ENCODE data around the gene CSAD. TPM values are rescaled to one million over a fixed set of nuclear protein-coding genes. Genes with fewer than 3 reads are reported as not detected.
"Not testable (repeated sequence)": the region's sequence is repeated elsewhere in the genome, so short reads cannot be mapped to it uniquely, and the experiment has no call there.

CSAD gene
- polyA plus RNA-seq, 4 donors = 12.9 to 56.4 (median 34.4) TPM

DNA sequence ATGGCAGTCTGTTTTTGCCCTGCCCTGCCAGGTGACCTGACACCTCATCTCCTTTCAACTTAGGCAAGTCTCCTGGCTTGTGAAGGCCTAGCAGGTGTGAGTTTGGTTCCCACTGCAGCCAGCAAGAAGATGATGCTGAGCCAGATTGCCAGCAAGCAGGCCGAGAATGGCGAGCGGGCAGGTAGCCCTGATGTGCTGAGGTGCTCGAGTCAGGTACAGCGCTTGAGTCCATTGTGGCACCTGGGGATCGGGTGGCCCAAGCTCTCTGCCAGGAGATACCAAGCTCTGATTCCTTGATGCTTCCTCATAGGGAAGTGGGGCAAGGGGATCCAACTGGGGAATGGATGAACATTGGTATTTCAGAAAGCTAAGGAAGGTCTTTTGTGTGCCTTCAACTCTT lies 4.1 kb upstream of the CSAD start:
- 90 to 95% (median 93%) methylated on average over 6 of the region's 6 CpGs for WGBS, 3 donors
- Histone ChIP-seq H3K4me1 (ENCODE audit: control insufficient read depth in 3 of 3, insufficient read depth in 2 of 3, low read depth in 1 of 3, low read length in 2 of 3) (peaks cover 0 to 30% (median 14%) of the 10 kb centered on the region in 3 donors), H3K27ac (ENCODE audit: low read depth in 1 of 3, low read length in 2 of 3) (no peak overlapping the region)

DNA sequence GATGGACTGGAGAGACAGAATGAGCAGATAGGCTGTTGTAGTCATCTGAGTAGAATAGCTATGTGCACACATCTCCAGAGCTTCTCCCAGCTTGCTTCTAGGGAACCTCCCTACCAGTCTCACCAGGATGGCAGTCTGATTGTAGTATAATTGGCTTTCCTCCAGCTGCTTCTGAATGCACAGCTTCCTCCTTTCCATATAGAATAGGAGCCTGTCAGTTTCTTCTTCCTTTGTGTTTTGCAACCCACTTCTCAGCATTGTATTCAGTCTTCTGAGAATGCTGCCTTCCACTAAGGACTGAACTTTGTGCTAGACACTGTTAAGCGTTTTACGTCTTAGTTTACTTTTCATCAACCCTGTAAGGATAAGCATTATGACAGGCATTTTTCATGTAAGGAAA lies 2.2 kb upstream of the CSAD start:
- DNase-seq = peak; percentile 45 to 78

More for the DNA sequence above, 4.1 kb upstream of the CSAD start:
- H3K36me3 ChIP-seq (ENCODE audit: control insufficient read depth in 3 of 3, insufficient read depth in 2 of 3, low read depth in 1 of 3, low read length in 3 of 3) = peaks cover 10 to 56% (median 23%) of the 10 kb centered on the region in 3 donors
- no peaks in the 10 kb centered on the region for H3K9me3 ChIP-seq (ENCODE audit: control insufficient read depth in 2 of 2, insufficient read depth in 1 of 2, low read depth in 1 of 2, low read length in 1 of 2)
- no peaks in the 10 kb centered on the region for H3K27me3 ChIP-seq (ENCODE audit: control insufficient read depth in 3 of 3, insufficient read depth in 3 of 3, low read length in 3 of 3)
- FAIRE-seq (no peak), DNase-seq (no peak)
- H3K4me3 ChIP-seq (ENCODE audit: low read depth in 1 of 3, low read length in 3 of 3) = no peak overlapping the region

DNA sequence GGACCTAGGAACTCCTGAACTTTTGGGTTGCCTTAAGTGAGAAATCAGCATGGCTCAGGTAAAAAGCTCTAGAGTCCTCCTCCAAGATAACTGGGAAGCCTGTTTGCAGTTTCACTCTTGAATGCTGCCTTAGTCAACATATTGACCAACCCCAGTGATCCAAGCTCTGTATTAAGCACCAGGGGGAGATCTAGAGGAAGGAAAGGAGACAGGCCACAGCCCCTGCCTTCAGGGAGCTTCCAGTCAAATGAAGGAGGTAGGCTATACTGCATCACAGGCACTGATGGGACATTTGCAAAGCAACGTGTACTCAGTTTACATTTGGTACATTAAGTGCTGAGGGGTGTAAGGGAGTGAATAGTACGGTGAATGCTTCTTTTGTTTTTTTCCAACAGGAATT lies 1.2 kb upstream of the CSAD start:
- WGBS, 3 donors = 69 to 80% (median 75%) methylated on average over 2 of the region's 2 CpGs
- peaks cover 10 to 33% (median 15%) of the 10 kb centered on the region in 3 donors for H3K36me3 ChIP-seq (ENCODE audit: control insufficient read depth in 3 of 3, insufficient read depth in 2 of 3, low read depth in 1 of 3, low read length in 3 of 3)
- peak overlapping the region in 1 of 3 donors; percentile 73 for H3K4me3 ChIP-seq (ENCODE audit: low read depth in 1 of 3, low read length in 3 of 3)
- DNase-seq = no peak
- H3K27me3 ChIP-seq (ENCODE audit: control insufficient read depth in 3 of 3, insufficient read depth in 3 of 3, low read length in 3 of 3) = no peaks in the 10 kb centered on the region
- no peaks in the 10 kb centered on the region for H3K9me3 ChIP-seq (ENCODE audit: control insufficient read depth in 2 of 2, insufficient read depth in 1 of 2, low read depth in 1 of 2, low read length in 1 of 2)
- H3K4me1 ChIP-seq (ENCODE audit: control insufficient read depth in 3 of 3, insufficient read depth in 2 of 3, low read depth in 1 of 3, low read length in 2 of 3) = peaks cover 0 to 34% (median 14%) of the 10 kb centered on the region in 3 donors
- peak overlapping the region in 1 of 3 donors; percentile 97 for H3K27ac ChIP-seq (ENCODE audit: low read depth in 1 of 3, low read length in 2 of 3)
- no peak for FAIRE-seq

More for the DNA sequence above, 2.2 kb upstream of the CSAD start:
- 10 to 32% (median 16%) methylated on average over 2 of the region's 2 CpGs for WGBS, 3 donors
- Histone ChIP-seq H3K36me3 (ENCODE audit: control insufficient read depth in 3 of 3, insufficient read depth in 2 of 3, low read depth in 1 of 3, low read length in 3 of 3) (peaks cover 10 to 43% (median 21%) of the 10 kb centered on the region in 3 donors), H3K4me1 (ENCODE audit: control insufficient read depth in 3 of 3, insufficient read depth in 2 of 3, low read depth in 1 of 3, low read length in 2 of 3) (peaks cover 0 to 34% (median 14%) of the 10 kb centered on the region in 3 donors), H3K4me3 (ENCODE audit: low read depth in 1 of 3, low read length in 3 of 3) (peak overlapping the region in 1 of 3 donors; percentile 73), H3K27me3 (ENCODE audit: control insufficient read depth in 3 of 3, insufficient read depth in 3 of 3, low read length in 3 of 3) (no peaks in the 10 kb centered on the region), H3K27ac (ENCODE audit: low read depth in 1 of 3, low read length in 2 of 3) (peak overlapping the region in 1 of 3 donors; percentile 97), H3K9me3 (ENCODE audit: control insufficient read depth in 2 of 2, insufficient read depth in 1 of 2, low read depth in 1 of 2, low read length in 1 of 2) (no peaks in the 10 kb centered on the region)
- no peak for FAIRE-seq

DNA sequence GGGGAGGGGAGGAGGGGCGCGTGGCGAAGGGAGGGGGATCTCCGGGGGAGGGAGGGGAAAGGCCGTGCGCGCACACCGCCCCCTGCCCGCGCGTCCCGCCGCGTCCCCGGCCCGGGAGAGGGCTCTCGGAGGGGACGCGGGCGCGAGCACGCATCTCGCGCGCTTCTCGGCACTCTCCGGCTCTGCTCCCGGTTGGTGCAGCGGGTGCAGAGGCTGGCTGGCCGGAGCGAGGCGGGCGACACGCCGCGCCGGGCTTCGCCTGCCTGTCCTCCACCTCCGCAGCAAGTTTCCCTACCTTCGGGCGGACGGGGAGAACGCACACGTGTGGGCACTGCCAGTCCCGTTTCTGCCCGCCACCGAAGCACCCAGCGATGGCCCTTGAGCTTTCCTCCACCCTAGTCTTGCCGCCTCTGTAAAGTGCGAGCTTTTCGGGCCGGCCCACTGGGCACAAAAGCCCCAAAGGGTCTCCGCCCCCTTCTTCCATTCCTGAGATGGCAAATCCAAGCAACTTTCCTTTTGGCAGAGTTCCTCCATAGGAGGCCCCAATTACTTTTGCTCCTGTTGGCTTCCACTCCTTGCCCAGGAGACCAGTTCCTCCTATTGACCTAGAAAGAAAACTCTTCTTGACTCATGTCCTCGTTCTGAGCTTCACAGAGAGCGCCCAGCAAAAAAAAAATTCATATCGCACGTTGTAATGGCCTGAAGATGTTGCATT lies 363 bp upstream of the CSAD start:
- peaks cover 0 to 34% (median 14%) of the 10 kb centered on the region in 3 donors for H3K4me1 ChIP-seq (ENCODE audit: control insufficient read depth in 3 of 3, insufficient read depth in 2 of 3, low read depth in 1 of 3, low read length in 2 of 3)
- peak in 1 of 2 donors; percentile 61 for DNase-seq

DNA sequence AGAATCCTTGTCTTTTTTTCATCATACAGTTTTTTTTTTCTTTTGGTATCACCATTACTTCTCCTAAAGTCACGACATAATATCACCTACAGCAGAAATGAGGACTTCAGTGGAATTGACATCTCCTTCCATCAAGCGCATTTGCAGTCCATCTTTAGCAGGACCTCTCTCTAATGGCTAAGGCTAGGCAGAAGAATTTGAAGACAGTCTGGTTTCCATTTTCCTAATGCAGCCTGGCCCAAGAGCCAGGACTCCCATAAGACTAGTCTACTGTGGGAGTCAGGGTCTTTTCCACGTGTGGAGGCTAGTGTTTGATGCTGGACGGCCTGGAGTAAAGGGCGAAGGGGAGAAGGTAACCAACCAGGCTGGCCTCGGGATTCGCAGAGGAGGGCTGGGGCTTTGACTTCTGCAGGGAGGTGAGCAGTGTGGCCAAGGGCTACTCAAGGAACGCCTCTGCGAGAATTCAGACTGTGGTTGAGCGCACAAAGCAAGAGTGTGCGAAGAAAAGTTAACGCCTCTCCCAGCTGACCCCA lies 972 bp downstream of the CSAD start:
- DNase-seq = no peak
- Histone ChIP-seq H3K27me3 (ENCODE audit: control insufficient read depth in 3 of 3, insufficient read depth in 3 of 3, low read length in 3 of 3) (no peaks in the 10 kb centered on the region), H3K9me3 (ENCODE audit: control insufficient read depth in 2 of 2, insufficient read depth in 1 of 2, low read depth in 1 of 2, low read length in 1 of 2) (no peaks in the 10 kb centered on the region), H3K36me3 (ENCODE audit: control insufficient read depth in 3 of 3, insufficient read depth in 2 of 3, low read depth in 1 of 3, low read length in 3 of 3) (peaks cover 3 to 17% (median 3%) of the 10 kb centered on the region in 3 donors), H3K4me3 (ENCODE audit: low read depth in 1 of 3, low read length in 3 of 3) (peak overlapping the region; percentile 33 to 88 (median 73)), H3K27ac (ENCODE audit: low read depth in 1 of 3, low read length in 2 of 3) (peak overlapping the region; percentile 94 to 97 (median 95)), H3K4me1 (ENCODE audit: control insufficient read depth in 3 of 3, insufficient read depth in 2 of 3, low read depth in 1 of 3, low read length in 2 of 3) (peaks cover 1 to 47% (median 14%) of the 10 kb centered on the region in 3 donors)
- FAIRE-seq = no peak
- 14 to 15% (median 15%) methylated on average over 12 of the region's 12 CpGs for WGBS, 3 donors

More for the DNA sequence above, 363 bp upstream of the CSAD start:
- Histone ChIP-seq H3K4me3 (ENCODE audit: low read depth in 1 of 3, low read length in 3 of 3) (peak overlapping the region; percentile 73 to 88 (median 73)), H3K9me3 (ENCODE audit: control insufficient read depth in 2 of 2, insufficient read depth in 1 of 2, low read depth in 1 of 2, low read length in 1 of 2) (no peaks in the 10 kb centered on the region), H3K36me3 (ENCODE audit: control insufficient read depth in 3 of 3, insufficient read depth in 2 of 3, low read depth in 1 of 3, low read length in 3 of 3) (peaks cover 7 to 26% (median 10%) of the 10 kb centered on the region in 3 donors), H3K27me3 (ENCODE audit: control insufficient read depth in 3 of 3, insufficient read depth in 3 of 3, low read length in 3 of 3) (no peaks in the 10 kb centered on the region), H3K27ac (ENCODE audit: low read depth in 1 of 3, low read length in 2 of 3) (peak overlapping the region; percentile 94 to 97 (median 95))
- FAIRE-seq = no peak
- WGBS, 3 donors = 1 to 2% (median 1%) methylated on average over 15 to 57 of the region's 57 CpGs

DNA sequence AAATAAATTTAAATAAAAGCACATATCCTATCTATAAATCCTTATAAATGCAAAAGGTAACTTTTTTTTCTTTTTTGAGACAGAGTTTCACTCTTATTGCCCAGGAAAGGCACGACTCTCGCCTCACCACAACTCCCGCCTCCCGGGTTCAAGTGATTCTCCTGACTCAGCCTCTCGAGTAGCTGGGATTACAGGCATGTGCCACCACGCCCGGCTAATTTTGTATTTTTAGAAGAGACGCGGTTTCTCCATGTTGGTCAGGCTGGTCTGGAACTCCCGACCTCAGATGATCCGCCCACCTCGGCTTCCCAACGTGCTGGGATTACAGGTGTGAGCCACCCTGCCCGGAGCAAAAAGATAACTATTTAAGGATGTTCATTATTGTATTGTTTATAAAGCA lies 1.9 kb downstream of the CSAD start:
- DNase-seq; FAIRE-seq; H3K36me3 ChIP-seq (ENCODE audit: control insufficient read depth in 3 of 3, insufficient read depth in 2 of 3, low read depth in 1 of 3, low read length in 3 of 3); H3K9me3 ChIP-seq (ENCODE audit: control insufficient read depth in 2 of 2, insufficient read depth in 1 of 2, low read depth in 1 of 2, low read length in 1 of 2); H3K27ac ChIP-seq (ENCODE audit: low read depth in 1 of 3, low read length in 2 of 3); H3K4me3 ChIP-seq (ENCODE audit: low read depth in 1 of 3, low read length in 3 of 3); H3K27me3 ChIP-seq (ENCODE audit: control insufficient read depth in 3 of 3, insufficient read depth in 3 of 3, low read length in 3 of 3): not testable (repeated sequence)
- peaks cover 1 to 45% (median 14%) of the 10 kb centered on the region in 3 donors for H3K4me1 ChIP-seq (ENCODE audit: control insufficient read depth in 3 of 3, insufficient read depth in 2 of 3, low read depth in 1 of 3, low read length in 2 of 3)
- 95 to 97% (median 96%) methylated on average over 14 of the region's 14 CpGs for WGBS, 3 donors

DNA sequence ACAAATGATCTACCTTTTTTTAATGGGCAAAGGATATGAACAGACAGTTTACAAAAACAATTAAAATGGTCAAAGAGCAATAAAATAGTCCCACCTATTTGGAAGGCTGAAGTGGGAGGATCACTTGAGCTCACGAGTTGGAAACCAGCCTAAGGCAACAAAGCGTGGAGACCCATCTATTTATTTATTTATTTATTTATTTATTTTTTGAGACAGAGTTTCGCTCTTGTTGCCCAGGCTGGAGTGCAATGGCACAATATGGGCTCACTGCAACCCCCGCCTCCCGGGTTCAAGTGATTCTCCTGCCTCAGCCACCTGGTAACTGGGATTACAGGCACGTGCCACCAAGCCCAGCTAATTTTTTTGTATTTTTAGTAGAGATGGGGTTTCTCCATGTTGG lies 3.3 kb downstream of the CSAD start:
- H3K27me3 ChIP-seq (ENCODE audit: control insufficient read depth in 3 of 3, insufficient read depth in 3 of 3, low read length in 3 of 3); H3K27ac ChIP-seq (ENCODE audit: low read depth in 1 of 3, low read length in 2 of 3); FAIRE-seq; H3K4me3 ChIP-seq (ENCODE audit: low read depth in 1 of 3, low read length in 3 of 3); DNase-seq; H3K9me3 ChIP-seq (ENCODE audit: control insufficient read depth in 2 of 2, insufficient read depth in 1 of 2, low read depth in 1 of 2, low read length in 1 of 2): not testable (repeated sequence)
- WGBS, 3 donors = 92 to 95% (median 93%) methylated on average over 6 of the region's 6 CpGs
- Histone ChIP-seq H3K4me1 (ENCODE audit: control insufficient read depth in 3 of 3, insufficient read depth in 2 of 3, low read depth in 1 of 3, low read length in 2 of 3) (peaks cover 1 to 32% (median 10%) of the 10 kb centered on the region in 3 donors), H3K36me3 (ENCODE audit: control insufficient read depth in 3 of 3, insufficient read depth in 2 of 3, low read depth in 1 of 3, low read length in 3 of 3) (peaks cover 0 to 12% (median 0%) of the 10 kb centered on the region in 3 donors)

DNA sequence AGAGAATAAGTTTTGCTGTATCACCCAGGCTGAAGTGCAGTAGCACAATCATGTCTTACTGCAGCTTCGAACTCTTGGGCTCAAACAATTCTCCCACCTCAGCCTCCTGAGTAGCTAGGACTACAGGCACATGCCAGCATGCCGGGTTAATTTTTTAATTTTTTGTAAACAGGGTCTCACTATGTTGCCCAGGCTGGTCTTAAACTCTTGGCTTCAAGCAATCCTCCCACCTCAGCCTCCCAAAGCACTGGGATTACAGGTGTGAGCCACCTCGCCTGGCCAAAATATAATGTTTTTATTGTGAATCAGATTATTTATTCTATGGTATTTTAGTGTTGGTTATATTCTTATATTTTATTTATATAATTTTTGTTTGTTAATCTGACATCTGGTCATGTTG lies 4.0 kb downstream of the CSAD start:
- Histone ChIP-seq H3K27me3 (ENCODE audit: control insufficient read depth in 3 of 3, insufficient read depth in 3 of 3, low read length in 3 of 3) (no peaks in the 10 kb centered on the region), H3K27ac (ENCODE audit: low read depth in 1 of 3, low read length in 2 of 3) (no peak overlapping the region), H3K4me1 (ENCODE audit: control insufficient read depth in 3 of 3, insufficient read depth in 2 of 3, low read depth in 1 of 3, low read length in 2 of 3) (peaks cover 1 to 25% (median 4%) of the 10 kb centered on the region in 3 donors), H3K4me3 (ENCODE audit: low read depth in 1 of 3, low read length in 3 of 3) (no peak overlapping the region), H3K36me3 (ENCODE audit: control insufficient read depth in 3 of 3, insufficient read depth in 2 of 3, low read depth in 1 of 3, low read length in 3 of 3) (peaks cover 0 to 14% (median 0%) of the 10 kb centered on the region in 3 donors), H3K9me3 (ENCODE audit: control insufficient read depth in 2 of 2, insufficient read depth in 1 of 2, low read depth in 1 of 2, low read length in 1 of 2) (no peaks in the 10 kb centered on the region)
- FAIRE-seq (no peak), DNase-seq (no peak)
- 96 to 97% (median 97%) methylated on average over 3 of the region's 3 CpGs for WGBS, 3 donors

All from small intestine (tissue), 7 donors.